Measurements from ENCODE around the gene JARID2.

The JARID2 gene

DNA sequence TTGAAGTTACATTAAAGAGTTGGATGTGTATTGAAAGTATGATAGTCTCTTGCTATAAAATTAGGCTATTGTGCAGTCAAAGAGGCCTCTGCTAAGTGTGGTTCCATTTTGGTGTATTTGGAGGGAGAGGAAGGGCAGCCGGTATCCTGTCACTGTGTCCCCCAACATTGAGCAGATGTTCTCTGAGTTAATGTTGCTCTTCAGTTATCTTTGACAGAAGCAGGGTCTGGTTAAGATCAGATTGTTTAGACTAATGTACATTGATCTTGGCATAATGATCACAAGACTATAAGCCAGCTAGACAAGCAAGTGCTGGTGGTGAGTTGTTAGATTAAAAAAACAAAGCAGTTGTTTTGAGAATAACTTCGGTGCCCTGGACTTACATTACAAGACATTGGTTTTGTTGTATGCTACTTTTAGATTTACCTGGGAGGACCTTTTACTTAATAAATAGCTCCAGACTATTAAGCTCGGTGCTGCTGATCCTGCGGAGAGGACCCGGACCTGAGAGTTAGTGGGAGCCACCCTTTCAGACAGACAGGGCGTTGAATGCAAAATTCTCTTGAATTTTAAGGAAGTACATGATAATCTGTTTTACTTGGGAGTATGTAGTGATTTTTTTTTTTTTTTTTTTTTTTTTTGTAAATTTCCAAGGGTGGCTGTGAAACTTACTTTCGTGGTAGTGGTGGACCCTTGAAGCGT lies 97.8 kb downstream of the JARID2 start:
- Histone ChIP-seq H3K9me3 (ENCODE audit: control insufficient read depth, insufficient read depth, low read length) (no peaks in the 10 kb centered on the region), H3K4me1 (ENCODE audit: insufficient read depth, low read length) (peaks cover 44% of the 10 kb centered on the region), H3K9ac (ENCODE audit: low read depth, low read length) (no peak overlapping the region), H3K36me3 (ENCODE audit: insufficient read depth, low read length) (no peaks in the 10 kb centered on the region)

DNA sequence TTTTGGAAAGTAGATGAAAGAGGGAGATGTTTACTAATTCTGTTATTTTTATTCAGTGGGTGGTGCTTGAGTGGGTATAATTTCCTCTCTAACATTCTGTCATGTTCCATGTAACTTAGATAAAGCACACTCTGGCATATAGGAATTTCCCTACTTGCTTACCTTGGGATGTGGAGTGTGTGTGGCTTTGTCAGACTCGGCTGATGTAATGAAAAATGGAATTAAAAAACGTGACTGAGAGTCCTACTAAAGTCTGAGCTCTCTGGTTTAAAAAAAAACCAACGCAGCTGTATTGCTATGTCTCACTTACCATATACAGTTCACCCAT lies 98.3 kb downstream of the JARID2 start:
- peaks cover 44% of the 10 kb centered on the region for H3K4me1 ChIP-seq (ENCODE audit: insufficient read depth, low read length)
- no peaks in the 10 kb centered on the region for H3K9me3 ChIP-seq (ENCODE audit: control insufficient read depth, insufficient read depth, low read length)
- H3K36me3 ChIP-seq (ENCODE audit: insufficient read depth, low read length), result no peaks in the 10 kb centered on the region
- H3K9ac ChIP-seq (ENCODE audit: low read depth, low read length), result no peak overlapping the region

DNA sequence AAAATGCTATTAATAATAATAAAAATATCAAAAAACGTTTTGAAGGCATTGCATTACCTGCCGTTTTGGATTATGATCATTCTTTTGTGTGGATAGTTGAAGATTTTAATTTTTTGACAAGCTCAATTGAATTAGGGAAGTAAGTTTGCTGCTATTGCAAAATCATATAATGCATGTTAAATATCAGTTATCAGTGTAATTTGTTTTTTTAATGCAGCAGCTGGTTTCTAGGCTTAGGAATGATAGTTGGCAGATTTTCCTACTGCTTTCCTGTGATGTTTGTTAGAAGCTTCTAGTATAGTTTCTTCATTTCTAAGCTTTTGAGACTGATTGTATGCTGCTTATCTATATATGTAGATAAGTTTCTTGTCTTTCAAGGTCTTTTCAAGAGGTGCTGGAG lies 99.0 kb downstream of the JARID2 start:
- Histone ChIP-seq H3K9me3 (ENCODE audit: control insufficient read depth, insufficient read depth, low read length) (no peaks in the 10 kb centered on the region), H3K9ac (ENCODE audit: low read depth, low read length) (no peak overlapping the region), H3K4me1 (ENCODE audit: insufficient read depth, low read length) (peaks cover 46% of the 10 kb centered on the region), H3K36me3 (ENCODE audit: insufficient read depth, low read length) (no peaks in the 10 kb centered on the region)

DNA sequence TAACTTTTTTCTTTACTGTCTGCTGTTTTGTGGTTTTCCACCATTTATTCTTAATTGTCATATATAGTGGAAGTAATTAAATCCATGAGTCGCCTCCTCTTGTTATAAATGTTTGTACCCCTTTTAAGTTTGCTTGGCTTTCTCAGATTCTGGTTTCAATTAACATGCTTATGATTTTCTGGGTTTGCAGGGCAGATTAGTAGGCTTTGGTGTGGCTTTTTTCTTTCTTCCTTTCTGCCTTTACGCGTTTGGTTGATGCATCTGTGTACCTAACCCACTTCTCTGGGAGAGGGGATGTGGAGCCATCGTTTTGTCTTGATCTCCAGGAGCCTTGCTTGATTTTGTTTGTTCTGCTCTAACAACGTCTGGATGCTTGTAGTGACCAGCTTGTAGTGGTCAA lies 100.4 kb downstream of the JARID2 start:
- no peak overlapping the region for H3K9ac ChIP-seq (ENCODE audit: low read depth, low read length)
- H3K36me3 ChIP-seq (ENCODE audit: insufficient read depth, low read length), result no peaks in the 10 kb centered on the region
- H3K4me1 ChIP-seq (ENCODE audit: insufficient read depth, low read length), result peaks cover 44% of the 10 kb centered on the region
- no peaks in the 10 kb centered on the region for H3K9me3 ChIP-seq (ENCODE audit: control insufficient read depth, insufficient read depth, low read length)

DNA sequence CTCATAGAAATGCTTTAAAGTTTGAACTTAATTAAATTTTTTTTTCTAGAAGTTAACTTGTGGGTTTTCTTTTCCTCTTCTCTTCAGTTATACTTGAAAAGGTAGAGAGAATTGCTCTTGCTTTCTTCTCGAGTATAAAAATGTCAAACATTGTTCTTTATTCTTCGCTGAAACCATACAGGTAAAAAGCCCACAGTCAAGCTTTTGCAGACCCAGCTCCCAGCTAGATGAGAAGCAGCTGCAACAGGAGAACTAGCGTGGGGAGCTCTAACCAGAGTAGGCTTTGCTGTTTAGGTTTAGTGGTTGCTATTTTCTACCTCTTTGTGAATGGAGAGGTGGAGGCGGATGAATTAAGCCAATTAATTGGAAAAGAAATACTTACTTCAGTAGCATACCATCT lies 102.7 kb downstream of the JARID2 start:
- Histone ChIP-seq H3K9me3 (ENCODE audit: control insufficient read depth, insufficient read depth, low read length) (no peaks in the 10 kb centered on the region), H3K4me1 (ENCODE audit: insufficient read depth, low read length) (peaks cover 45% of the 10 kb centered on the region), H3K9ac (ENCODE audit: low read depth, low read length) (no peak overlapping the region), H3K36me3 (ENCODE audit: insufficient read depth, low read length) (no peaks in the 10 kb centered on the region)

DNA sequence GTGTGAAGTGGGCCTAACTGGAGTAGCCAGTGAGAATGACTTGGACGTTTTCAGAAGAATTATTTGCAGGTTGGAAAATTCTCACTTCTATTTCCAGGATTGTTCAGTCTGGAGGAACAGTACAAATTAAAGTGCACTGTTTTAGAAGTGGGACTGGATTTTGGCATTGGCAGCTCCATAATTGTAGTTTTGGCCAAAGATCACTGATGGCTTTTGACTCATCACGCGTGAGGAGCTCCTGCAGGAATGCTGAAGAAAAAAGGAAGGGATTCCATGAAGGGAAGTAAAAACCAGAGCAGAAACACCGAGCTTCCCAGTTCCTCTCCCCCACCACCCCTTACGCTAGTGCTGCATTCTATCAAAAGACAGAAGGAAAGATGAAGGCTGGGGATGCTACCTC lies 103.5 kb downstream of the JARID2 start:
- Histone ChIP-seq H3K4me1 (ENCODE audit: insufficient read depth, low read length) (peaks cover 49% of the 10 kb centered on the region), H3K9me3 (ENCODE audit: control insufficient read depth, insufficient read depth, low read length) (no peaks in the 10 kb centered on the region), H3K36me3 (ENCODE audit: insufficient read depth, low read length) (peaks cover 7% of the 10 kb centered on the region; the same call in 1 of the 2 replicates), H3K9ac (ENCODE audit: low read depth, low read length) (no peak overlapping the region)

DNA sequence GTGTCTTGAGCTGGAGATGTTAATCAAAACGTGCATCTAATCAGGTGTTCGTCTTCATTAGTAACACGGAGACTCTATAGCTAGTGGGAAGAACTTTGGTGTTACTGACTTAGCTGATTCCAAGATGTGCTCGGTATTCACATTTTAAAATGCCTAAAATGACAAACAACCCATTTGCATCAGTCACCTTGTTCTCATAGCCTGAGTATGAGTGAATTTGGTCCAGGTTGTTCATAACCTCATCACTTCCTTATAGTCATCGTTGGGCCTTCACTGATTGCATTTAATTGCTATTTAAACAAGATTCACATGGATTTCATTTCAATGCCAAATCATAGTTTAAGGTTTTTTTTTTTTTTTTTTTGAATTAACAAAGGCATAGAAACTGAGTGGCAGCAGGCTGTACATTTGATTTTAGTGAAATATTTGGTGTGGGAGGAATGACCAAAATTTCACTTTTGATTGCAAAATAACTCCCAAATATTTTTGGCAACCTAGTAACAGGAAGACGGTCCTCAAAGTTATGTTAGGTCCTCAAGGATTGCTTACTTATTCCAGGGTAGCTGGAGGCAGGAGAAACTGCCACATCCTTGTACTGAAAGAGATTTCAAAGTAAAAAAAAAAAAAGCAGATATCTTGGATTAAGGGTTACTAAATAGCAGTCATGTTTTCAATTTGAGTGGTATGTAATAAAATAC lies 104.7 kb downstream of the JARID2 start:
- H3K36me3 ChIP-seq (ENCODE audit: insufficient read depth, low read length), result peaks cover 8% of the 10 kb centered on the region; the same call in 1 of the 2 replicates
- peaks cover 56% of the 10 kb centered on the region for H3K4me1 ChIP-seq (ENCODE audit: insufficient read depth, low read length)
- no peak overlapping the region for H3K9ac ChIP-seq (ENCODE audit: low read depth, low read length)
- no peaks in the 10 kb centered on the region for H3K9me3 ChIP-seq (ENCODE audit: control insufficient read depth, insufficient read depth, low read length)

DNA sequence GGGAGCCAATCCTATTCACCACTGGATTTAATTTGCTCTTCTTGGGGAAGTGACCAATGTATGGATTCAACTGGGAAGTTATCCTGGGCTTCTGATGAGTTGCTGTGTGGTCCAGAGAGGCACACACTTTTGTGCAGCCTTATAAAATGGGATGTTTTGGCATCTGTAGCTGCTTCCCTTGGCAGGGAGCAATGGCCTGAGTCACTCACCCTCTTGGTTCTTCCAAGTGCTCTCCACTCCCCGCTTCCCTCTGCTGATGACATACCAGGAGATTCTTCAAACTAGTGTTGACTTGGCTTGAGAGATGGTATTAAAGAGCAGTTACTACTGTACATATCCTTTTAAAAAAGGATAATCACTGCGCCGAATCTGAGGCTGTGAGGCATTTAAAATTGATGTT lies 105.8 kb downstream of the JARID2 start:
- Histone ChIP-seq H3K36me3 (ENCODE audit: insufficient read depth, low read length) (peaks cover 8% of the 10 kb centered on the region; the same call in 1 of the 2 replicates), H3K9me3 (ENCODE audit: control insufficient read depth, insufficient read depth, low read length) (no peaks in the 10 kb centered on the region), H3K4me1 (ENCODE audit: insufficient read depth, low read length) (peaks cover 56% of the 10 kb centered on the region), H3K9ac (ENCODE audit: low read depth, low read length) (no peak overlapping the region)

DNA sequence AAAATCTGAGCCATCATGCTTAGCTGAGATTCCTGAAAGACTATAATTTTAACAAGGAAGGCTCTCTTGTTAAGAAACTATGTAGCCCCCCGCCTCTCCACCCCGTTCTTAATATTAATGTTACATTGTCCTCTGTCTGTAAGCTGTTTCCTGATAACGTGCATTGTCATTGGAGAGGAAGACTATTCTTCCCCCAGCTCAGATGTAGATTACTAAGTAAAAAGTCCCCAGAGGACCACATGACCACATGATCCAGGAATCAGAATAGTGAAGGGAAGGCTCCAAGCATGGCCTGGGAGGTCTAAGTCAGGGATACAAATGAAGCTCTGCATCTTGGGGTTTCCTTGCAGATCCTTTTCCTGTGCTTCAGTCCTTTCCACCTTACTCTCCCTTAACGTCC lies 106.4 kb downstream of the JARID2 start:
- Histone ChIP-seq H3K36me3 (ENCODE audit: insufficient read depth, low read length) (peaks cover 8% of the 10 kb centered on the region; the same call in 1 of the 2 replicates), H3K9ac (ENCODE audit: low read depth, low read length) (no peak overlapping the region), H3K4me1 (ENCODE audit: insufficient read depth, low read length) (peaks cover 61% of the 10 kb centered on the region), H3K9me3 (ENCODE audit: control insufficient read depth, insufficient read depth, low read length) (no peaks in the 10 kb centered on the region)

DNA sequence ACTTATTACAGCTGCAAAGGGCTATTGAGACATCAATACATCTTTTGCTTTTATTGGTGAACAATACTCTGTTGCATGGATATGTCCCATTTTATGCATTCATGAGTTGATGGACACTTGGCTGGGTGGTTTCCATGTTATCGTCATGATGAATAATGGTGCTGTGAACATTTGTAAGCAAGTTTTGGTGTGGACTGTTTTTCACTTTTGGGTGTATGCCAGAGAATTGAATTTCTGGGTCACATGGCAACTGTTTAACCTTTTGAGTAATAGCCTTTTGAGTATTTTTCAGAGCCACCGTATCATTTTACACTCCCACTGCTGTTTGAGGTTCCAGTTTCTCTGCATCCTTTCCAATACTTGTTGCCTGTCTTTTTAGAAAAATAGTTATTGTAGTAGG lies 107.0 kb downstream of the JARID2 start:
- H3K9me3 ChIP-seq (ENCODE audit: control insufficient read depth, insufficient read depth, low read length), result no peaks in the 10 kb centered on the region
- H3K4me1 ChIP-seq (ENCODE audit: insufficient read depth, low read length), result peaks cover 67% of the 10 kb centered on the region
- peaks cover 8% of the 10 kb centered on the region; the same call in 1 of the 2 replicates for H3K36me3 ChIP-seq (ENCODE audit: insufficient read depth, low read length)

DNA sequence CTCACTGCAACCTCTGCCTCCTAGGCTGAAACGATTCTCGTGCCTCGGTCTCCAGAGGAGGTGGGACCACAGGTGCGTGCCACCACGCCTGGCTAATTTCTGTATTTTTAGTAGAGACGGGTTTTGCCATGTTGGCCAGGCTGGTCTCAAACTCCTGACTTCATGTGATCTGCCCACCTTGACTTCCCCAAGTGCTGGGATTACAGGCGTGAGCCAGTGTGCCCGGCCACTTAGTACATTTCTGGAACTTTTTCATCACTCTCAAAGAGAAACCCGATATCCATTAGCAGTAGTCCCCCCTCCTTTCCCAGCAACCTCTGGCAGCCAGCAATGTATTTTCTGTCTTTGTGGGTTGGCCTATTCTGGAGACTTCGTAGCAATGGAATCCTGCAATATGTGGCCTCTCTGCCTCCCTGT lies 109.8 kb downstream of the JARID2 start:
- Histone ChIP-seq H3K36me3 (ENCODE audit: insufficient read depth, low read length) (peaks cover 8% of the 10 kb centered on the region; the same call in 1 of the 2 replicates), H3K9ac (ENCODE audit: low read depth, low read length) (no peak overlapping the region), H3K9me3 (ENCODE audit: control insufficient read depth, insufficient read depth, low read length) (no peaks in the 10 kb centered on the region), H3K4me1 (ENCODE audit: insufficient read depth, low read length) (peaks cover 72% of the 10 kb centered on the region)

More for the DNA sequence above, 107.0 kb downstream of the JARID2 start:
- no peak overlapping the region for H3K9ac ChIP-seq (ENCODE audit: low read depth, low read length)

DNA sequence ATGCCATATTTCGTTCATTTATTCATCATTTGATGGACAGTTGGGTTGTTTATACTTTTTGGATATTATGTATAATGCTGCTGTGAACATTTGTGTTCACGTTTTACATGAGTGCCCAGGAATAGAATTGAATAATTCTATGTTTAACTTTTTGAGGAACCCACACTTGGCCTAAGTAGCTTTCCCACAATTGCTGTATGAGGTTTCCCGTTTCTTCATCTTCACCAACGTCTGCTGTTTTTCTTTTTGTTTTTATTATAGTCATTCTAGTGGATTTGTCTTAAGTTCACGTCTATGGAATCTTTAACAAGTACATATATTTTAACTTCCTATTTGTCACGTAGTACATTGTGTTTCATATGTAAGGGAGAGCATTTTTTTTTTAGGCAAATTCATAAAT lies 110.3 kb downstream of the JARID2 start:
- H3K4me1 ChIP-seq (ENCODE audit: insufficient read depth, low read length), result peaks cover 73% of the 10 kb centered on the region
- H3K9ac ChIP-seq (ENCODE audit: low read depth, low read length), result no peak overlapping the region
- H3K36me3 ChIP-seq (ENCODE audit: insufficient read depth, low read length), result peaks cover 8% of the 10 kb centered on the region; the same call in 1 of the 2 replicates
- H3K9me3 ChIP-seq (ENCODE audit: control insufficient read depth, insufficient read depth, low read length), result no peaks in the 10 kb centered on the region

DNA sequence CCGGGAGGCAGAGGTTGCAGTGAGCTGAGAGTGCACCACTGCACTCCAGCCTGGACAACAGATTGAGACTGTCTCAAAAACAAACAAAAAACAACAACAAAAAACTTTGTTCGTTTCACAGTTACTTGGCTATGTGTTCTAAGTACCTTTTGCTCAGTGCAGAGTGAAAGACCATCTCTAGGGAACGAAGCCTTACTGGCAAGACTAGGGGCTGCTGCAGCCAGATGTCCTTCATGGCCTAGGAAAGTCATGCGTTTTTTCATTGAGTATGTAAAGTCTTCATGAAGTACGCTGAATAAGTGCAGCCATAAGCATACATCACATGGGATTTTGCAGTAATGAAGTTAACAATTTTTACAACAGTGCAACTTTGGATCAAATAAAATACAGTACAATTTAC lies 111.1 kb downstream of the JARID2 start:
- Histone ChIP-seq H3K9ac (ENCODE audit: low read depth, low read length) (no peak overlapping the region), H3K9me3 (ENCODE audit: control insufficient read depth, insufficient read depth, low read length) (no peaks in the 10 kb centered on the region), H3K4me1 (ENCODE audit: insufficient read depth, low read length) (peaks cover 73% of the 10 kb centered on the region), H3K36me3 (ENCODE audit: insufficient read depth, low read length) (peaks cover 8% of the 10 kb centered on the region; the same call in 1 of the 2 replicates)

DNA sequence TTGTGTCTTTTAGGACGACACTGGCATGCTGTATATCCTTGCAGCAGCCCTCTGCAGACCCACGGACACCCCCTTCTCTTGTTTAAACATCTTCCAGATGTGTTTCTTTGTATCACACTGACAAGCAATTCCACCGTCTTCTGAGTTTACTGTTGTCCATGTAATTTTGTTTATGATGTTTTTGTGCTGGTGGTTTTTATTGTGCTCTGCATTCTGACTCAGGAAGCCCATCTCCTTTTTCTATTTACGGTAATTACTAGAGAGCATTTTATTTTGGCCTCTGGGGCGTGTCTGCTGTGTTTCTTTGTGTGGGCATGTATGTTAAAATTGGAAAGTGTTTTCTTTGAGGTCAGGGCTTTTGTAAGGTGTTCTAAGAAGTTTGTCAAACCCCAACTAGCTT lies 111.9 kb downstream of the JARID2 start:
- Histone ChIP-seq H3K36me3 (ENCODE audit: insufficient read depth, low read length) (peaks cover 8% of the 10 kb centered on the region; the same call in 1 of the 2 replicates), H3K9me3 (ENCODE audit: control insufficient read depth, insufficient read depth, low read length) (no peaks in the 10 kb centered on the region), H3K4me1 (ENCODE audit: insufficient read depth, low read length) (peaks cover 74% of the 10 kb centered on the region), H3K9ac (ENCODE audit: low read depth, low read length) (no peak overlapping the region)

Measured in ES-I3 (cell line).